Measurements from ENCODE around the gene RASGEF1B.
"Not testable (repeated sequence)": the region's sequence is repeated elsewhere in the genome, so short reads cannot be mapped to it uniquely, and the experiment has no call there.

The RASGEF1B gene

DNA sequence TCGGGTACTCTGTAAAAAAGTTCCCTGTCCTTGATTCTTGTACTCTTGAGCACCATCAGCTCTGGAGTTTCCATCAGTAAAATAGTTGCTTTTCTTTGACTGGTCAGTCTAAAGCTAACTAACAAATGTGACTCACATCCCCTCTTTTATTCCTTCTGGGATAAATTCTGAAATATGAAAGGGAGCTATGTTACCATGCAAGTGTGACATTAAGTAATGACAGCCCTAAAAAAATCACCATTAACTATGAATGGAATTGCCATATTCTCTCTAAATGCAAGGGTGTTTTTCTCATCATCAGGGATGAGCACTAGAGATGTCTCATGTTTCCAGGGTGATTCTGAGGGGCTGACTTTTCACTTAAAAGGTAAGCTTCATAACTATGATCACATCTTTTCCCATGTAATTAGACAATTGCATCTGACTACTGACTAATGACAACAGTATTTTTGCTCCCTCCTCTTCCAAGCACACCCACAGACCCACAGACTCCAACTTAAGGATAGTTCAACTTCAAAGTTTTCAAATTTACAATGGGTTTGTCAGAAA is 26.9 kb upstream of the RASGEF1B start:
- no peak for DNase-seq (ENCODE audit: low read depth, low spot score)

DNA sequence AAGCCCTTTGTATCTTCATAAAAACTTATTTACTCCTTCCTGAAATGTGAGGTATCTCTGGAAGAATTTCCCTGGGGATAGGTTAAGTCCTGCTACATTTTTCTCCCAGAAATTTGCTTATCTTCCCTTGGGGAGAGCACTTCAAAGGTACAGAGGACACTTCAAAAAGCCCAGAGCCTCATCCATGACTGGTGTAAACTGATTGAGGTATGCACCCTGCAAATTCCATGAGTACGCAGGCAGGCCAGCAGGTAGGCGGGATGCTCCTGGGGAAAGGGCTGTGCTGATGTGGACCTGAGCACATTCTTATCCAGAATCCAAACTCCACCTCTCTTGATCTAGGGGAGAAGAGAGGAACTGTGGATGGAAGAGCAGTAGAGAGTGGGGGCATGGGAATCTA is 26.3 kb upstream of the RASGEF1B start:
- DNase-seq (ENCODE audit: low read depth, low spot score), result no peak

DNA sequence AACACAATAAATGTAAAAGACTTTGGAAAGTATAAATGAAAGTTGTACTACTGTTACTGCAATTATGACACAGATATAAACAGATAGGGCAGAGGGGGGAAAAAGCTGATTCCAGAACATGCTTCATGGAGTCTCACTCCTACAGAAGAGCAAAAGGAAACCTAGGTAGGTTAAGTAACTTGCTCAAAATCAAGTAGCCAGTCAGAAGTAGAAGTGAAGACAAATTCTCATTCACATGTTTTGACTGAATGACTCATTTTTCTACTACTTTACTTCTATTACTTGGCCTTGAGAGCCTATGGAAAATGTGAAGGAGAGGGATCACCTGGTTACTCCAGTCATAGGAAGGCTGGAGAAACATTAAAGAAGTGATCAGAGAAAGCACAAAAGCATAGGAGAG is 23.6 kb upstream of the RASGEF1B start:
- DNase-seq (ENCODE audit: low read depth, low spot score), result no peak

DNA sequence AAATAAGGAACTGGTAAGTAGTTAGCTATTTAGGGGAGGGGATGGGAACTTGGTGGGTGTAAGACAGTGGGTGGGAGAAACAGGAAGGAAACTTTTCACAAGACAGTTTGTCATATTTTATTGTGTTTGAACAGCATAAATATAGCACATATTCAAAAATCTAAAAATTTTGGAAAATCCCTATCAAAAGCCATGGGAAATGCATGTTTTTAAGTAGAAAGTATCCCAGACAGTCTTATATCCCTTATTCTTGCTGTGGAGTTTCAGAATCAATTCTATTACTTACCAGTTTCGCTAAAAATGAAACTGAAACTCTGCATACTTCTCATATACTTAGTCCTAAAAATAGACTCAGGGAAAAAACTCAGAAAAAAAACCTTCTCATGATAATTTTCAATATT is 22.3 kb upstream of the RASGEF1B start:
- DNase-seq (ENCODE audit: low read depth, low spot score), result no peak

DNA sequence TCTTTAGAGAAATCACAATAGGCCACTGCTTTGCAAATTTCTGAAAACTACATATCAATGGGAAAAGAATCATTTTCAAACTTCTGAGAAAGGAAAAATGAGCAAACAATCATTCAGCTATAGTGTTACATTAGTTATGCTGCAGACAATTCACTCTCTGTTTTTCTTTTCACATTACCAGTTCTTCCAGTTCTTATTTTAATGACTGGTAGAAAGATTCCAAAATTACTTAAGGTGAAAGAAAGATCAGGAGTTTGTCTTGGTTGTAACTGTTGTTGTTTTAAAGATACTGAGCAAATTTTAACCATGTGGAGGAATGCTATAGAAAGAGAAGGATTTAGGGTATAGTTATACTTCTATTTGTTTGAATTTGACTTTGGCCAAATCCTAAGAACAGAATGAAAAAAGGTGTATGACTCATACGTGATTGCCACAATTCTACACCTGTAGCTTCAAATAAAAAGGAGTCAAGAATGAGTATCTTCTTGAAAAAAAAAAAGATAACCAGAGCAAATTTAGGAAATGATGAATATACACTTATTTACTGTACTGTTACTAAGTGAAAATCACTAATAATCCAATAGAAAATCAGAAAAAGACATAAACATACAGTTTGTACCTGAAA is 21.0 kb upstream of the RASGEF1B start:
- no peak for DNase-seq (ENCODE audit: low read depth, low spot score)

DNA sequence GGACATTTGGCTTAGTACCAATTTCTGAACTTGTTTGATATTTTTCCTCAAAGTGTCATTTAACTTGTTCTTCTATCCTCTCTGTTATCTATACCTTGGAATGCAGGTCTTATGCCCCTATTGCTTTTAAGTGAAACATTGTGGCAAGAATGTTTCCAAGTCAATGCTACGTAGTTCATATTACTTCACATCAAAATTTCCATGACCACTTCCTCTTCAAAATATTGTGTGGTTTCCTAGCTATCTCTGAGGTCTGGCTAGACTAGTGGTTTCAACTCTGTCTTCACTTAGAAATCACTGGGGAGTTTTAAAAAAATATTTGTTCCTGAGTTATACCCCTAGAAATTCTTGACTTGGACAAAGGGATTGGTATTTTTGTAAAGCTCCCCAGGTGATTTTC is 20.2 kb upstream of the RASGEF1B start:
- DNase-seq (ENCODE audit: low read depth, low spot score), result no peak

DNA sequence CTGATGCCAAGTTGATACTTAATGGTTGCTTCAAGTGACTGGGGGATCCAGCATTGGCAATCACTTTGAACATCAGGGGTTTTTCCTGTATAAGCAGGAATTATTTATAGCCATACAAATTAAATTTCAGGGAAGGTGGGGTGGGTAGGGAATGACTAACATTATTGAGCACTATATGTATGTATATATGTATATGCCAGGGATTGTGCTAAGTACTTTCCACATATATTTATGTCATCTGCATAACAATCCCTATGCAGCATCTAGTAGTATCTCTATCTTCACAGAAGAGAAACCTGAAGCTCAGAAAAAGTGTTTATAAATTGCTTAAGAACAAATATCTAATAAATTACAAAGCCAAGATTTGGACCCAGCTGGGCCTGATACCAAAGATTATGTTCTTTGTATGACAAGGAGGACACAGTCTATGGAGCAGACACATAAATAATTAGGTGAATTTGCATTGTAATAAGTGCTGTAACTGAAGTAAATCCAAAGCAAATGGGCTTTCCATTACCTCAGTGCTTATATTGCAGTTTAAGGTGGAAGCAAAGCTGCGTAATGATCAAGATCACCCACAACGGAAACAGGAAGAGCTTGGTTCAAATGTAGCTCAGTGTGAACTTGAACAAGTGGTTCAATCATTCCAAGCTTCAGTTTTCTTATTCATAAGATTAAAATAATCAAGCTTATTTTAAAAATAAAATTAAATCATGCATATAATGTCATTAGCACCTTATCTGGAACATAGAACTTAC is 18.9 kb upstream of the RASGEF1B start:
- no peak for DNase-seq (ENCODE audit: low read depth, low spot score)

DNA sequence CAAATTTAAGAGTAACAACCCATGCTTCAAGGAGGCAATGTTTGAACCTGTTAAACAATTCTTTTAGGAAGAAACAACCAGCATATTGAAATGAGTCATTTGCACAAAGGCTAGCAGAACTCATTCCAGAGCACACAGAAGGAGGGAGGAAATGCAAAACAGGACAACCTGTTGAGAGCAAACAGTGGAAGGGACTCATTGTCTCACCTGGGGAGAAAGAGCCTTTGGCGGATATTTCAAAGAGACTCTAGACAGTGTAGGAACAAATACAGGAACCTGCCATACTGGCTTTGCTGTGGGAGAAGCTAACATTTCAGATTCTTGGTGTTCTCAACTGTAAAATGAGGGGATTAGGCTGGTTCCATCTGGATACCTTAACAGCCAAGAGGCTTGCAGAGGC is 14.8 kb upstream of the RASGEF1B start:
- DNase-seq (ENCODE audit: low read depth, low spot score), result no peak

DNA sequence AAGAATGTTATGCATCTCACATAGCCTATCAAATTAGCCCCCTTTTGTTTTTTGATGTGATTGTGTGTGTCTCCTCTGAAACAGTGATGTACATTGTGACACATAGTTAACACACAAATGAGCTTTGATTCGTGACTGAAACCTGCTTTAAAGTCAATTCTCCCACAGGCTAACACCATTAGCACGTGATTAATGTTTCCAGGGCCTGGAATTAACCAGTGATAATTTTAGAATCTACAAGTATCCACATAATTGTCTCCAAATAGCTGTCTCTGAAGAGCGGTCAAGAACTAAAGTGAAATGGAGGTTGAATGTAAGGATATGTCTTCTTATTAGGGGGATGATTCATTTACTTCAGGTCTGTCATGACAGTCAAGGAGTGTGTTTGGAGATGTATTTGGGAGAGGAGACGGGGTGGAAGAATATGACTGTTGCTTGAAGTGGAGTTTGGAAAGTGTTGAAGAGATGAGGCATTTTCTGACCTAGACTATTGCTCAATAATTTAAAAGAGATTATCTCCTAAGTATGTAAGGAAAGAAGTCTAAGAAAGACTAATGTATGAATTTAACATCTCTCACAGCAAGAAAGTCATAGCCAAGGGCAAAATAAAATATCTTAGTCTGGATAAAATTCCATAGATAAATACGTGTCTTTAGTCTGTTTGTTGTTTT is 13.7 kb upstream of the RASGEF1B start:
- DNase-seq (ENCODE audit: low read depth, low spot score), result no peak

DNA sequence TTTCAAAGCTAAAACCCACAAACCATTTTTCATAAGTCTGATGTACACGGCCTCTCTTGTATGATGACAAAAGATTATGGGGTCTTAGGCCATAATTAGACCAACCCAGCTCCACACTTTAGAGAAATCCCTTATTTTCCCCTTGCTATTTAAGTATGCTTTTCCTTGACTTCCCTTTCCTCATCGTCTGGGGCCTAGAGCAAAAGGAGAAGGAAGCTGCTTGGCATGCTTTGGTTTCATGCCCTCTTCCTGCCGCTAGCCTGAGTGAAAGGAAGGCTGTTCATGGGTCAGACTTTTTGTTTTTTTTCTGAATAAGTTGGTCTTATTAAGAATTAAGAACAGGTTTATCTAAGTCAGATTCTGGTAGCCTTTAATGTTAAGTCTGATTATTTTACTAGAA is 10.6 kb upstream of the RASGEF1B start:
- no peak for DNase-seq (ENCODE audit: low read depth, low spot score)

DNA sequence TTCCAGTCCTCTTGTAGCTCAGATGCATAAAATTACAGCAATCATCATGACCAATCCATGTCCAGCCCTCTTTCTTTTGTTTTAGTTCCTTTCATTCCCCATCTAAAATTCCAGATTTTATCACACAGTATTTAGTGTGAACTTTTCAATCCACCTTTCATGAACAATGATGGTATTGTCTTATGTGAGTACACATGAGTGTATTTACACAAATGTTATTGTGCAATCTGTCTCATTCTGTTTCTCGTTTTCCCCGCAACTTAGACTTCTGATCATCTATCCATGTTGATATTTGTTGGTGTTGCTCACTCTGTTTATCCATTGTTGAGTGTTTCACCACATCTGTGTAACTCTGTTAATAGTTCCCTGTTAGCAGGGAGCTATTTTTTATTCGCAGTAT is 9.4 kb upstream of the RASGEF1B start:
- DNase-seq (ENCODE audit: low read depth, low spot score), result no peak

DNA sequence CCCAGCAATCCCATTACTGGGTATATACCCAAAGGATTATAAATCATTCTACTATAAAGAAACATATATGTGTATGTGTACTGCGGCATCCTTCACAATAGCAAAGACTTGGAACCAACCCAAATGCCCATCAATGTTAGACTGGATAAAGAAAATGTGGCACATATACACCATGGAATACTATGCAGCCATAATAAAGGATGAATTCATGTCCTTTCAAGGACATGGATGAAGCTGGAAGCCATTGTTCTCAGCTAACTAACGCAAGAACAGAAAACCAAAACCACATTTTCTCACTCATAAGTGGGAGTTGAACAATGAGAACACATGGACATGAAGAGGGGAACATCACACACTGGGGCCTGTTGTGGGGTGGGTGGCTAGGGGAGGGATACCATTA is 7.9 kb upstream of the RASGEF1B start:
- not testable (repeated sequence) for DNase-seq (ENCODE audit: low read depth, low spot score)

DNA sequence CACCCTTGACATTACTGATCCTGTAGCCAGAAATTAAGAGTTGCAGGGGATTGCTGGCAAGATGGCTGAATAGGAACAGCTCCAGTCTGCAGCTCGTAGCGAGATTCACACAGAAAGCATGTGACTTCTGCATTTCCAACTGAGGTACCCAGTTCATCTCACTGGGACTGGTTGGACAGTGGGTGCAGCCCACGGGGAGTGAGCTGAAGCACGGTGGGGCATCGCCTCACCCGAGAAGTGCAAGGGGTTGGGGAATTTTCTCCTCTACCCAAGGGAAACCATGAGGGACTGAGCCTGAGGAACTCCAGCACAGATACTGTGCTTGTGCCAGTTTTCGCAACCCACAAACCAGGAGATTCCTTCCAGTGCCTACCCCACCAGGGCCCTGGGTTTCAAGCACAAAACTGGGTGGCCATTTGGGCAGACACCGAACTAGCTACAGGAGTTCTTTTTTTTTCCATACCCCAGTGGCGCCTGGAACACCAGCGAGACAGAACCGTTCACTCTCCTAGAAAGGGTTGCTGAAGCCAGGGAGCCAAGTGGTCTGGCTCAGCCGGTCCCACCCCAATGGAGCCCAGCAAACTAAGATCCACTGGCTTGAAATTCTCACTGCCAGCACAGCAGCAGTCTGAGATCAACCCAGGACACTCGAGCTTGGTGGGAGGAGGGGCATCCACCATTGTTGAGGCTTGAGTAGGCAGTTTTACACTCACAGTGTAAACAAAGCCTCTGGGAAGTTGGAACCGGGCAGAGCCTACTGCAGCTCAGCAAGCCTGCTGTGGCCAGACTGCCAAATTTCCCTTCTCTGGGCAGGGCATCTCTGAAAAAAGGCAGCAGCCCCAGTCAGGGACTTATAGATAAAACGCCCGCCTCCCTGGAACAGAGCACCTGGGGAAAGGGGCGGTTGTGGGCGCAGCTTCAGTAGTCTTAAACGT is 1.9 kb upstream of the RASGEF1B start:
- not testable (repeated sequence) for DNase-seq (ENCODE audit: low read depth, low spot score)

DNA sequence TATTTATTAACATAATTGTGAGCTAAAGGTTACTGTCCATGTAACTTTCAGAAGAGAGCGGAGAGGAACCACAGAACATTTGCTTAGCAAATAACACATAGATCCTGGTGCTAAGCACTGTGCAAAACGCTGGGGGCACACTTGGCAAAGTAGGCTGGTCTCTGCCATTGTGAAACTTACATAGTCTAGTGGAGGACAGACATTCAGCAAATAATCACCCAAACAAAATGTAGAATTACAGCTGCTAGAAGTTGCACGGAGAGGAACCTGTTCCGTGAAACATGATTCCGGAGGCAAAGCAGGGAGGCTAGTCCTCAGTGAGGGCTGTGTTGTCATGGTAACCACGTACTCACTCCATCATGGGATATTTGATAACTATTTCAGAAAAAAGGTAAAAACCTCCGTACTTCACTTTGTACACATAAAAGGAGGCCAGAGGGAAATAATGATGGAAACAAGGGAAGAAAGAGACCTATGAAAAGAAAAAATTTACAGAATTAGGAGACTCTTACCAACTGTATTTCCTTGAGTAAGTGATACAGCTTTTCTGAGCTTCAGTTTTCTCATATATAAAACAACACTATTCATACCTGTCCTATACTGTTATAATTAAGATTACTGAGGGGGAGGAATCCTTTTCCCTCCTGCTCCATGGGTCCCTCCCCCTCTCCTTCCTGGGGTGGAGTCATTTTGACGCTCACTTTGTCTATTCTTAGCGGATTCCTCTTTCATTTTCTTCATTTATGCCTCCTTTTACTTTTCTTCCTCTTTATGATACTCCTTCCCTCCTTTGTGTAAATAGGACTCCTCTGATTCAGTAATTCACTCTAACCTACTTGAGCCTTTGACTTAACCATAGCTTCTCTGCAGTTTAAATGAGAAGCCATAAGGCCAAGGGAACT is 825 bp upstream of the RASGEF1B start:
- DNase-seq (ENCODE audit: low read depth, low spot score), result no peak

DNA sequence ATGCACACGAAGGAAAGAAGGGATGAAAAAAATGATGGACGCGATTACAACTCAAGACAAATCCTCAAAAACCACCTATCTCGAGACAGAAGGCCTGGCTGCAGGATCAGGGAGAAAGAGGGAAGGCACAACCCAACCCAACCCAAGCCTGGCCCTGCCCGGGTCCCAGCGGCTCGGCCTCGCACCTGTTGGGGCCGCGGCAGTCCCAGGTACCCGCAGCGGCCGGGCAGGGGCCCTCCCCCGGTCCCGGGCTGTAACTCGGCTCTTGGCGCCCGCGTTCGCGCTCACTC is 464 bp downstream of the RASGEF1B start:
- no peak for DNase-seq (ENCODE audit: low read depth, low spot score)

DNA sequence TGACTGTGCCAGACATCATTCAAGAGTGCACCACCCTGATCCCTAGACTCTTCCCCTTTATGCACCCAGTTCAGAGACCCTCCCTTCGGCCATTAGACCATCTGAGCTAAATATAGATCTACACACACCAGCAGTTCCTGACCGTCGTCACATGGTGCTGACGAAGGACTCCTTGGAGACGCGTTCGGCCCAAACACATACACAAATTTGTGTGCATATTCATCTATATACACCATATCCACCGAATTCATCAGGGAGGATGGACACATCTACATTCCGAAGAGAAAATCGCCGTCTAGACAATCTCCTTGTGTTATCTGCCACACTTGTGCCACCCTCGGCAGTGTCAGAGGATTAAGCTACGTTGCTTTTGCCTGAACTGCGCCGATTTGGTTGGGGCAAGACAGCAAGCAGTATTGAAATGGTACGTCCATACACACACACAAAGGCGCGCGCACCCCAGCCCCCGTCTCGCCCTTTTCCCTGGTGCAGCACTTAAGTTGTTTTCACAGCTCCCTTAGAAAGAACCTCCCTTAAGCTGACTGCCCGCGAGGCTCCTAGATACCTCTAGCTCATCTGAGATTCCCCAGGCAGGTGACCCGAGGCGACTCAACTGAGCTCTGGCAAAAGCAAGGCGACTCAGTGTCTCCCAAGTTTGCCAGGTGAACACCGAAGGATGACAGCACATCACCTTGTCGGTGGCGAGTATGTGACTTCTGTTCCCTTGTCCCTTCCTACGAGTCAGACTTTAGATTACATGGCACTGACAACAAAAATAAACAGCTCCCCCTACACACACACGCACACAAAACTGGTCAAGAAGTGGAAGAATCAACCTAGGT is 1.0 kb downstream of the RASGEF1B start:
- DNase-seq (ENCODE audit: low read depth, low spot score), result no peak

DNA sequence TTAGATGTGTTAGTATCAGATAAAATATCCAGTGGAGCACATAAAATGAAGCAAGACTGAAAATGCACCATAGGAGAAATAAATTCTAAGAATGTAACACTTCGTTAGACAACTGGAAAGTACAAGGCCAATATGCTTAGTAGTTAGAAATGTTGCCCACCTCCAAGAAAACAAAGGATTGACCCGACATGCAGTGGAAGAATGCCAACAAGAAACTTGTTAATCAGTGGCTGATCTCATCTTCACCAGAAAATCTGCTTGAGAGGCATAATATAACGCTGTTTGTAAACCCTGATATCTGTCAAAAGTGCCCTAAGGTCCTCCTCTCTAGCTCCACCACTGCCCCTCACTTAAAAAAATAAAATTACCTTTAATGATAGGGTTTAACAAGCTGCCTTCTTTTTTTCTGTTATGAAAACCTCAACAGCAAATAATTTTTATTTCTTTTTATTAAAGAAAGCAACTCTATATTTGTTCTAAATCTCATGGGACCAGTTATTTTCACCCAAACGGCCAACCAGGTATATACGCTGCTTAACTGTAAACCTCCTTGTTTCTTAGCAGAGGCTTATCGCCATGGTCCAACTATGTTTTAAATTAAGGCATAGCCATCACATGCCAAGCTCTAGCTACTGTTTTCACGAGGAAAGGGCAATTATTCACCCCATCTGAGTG is 1.8 kb downstream of the RASGEF1B start:
- no peak for DNase-seq (ENCODE audit: low read depth, low spot score)

DNA sequence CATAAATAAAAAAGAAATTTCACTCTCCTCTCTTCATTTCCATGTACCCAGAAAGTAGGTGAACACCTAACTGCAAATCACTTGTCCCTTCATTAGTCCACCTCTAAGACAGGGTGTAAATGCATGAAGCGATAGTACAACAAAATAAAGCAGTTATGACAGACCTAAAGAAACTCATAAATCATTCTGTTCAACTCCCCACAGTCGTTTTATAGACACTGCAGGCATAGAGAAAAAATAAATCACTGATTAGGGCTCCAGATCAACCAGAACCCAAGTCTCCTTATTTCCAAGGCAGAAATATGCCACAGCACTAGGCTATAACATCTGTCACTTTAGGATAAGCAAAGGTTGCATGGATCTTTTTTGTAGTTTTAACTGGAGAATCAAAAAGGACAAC is 3.0 kb downstream of the RASGEF1B start:
- DNase-seq (ENCODE audit: low read depth, low spot score), result no peak

DNA sequence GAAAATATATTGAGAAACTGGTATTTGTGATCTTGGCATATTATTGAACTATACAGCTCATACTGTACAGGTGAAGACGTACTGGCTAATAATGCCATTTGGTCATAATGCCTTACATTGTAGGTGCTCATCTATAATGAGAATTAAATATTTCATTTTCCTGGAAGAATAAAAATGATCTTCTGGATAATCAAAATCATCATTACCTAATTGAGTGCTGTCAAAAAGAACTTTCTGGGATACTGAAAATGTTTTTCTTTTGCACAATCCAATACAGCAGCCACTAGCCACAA is 4.1 kb downstream of the RASGEF1B start:
- DNase-seq (ENCODE audit: low read depth, low spot score), result no peak
